ENCODE results near the gene RPS6KB2. TPM values are rescaled to one million over a fixed set of nuclear protein-coding genes. Genes with fewer than 3 reads are reported as not detected.

The RPS6KB2 gene
- total RNA-seq, 4 donors from 2014 or later, result 25.6 to 45.0 (median 30.7) TPM

DNA sequence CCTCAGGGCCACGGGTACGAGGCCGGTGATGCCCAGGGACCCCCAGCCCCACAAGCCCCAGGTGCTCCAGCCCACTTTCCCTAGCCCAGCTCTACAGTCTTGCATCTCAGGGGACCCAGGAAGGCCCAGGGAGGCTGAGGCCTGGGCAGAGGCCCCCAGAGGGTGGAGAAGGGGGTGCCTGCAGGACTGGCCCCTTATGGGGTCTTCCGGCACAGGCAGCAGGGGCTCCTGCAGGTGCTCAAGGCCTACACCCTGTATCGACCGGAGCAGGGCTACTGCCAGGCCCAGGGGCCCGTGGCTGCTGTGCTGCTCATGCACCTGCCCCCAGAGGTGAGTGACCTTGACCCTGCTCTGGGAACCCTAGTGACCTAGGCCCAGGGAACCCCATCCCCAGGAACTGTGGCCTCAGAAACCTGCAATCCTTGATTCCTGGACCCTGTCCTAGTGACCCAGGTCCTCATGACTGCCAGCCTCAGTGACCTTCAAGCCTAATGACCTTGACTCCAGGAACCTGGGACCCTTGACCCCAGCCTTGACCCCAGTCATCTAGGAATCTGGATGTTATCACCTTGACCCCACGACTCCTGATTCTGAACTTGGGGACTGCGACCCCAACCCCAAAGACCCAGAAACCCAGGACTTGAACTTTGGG, 22.5 kb upstream of the RPS6KB2 start:
- no peak overlapping the region for H3K4me3 ChIP-seq
- no peaks in the 10 kb centered on the region for H3K9me3 ChIP-seq
- intact Hi-C loops (cut with DNase I; ENCODE audit: low total_unique reads), result no loop called here
- DNase-seq, result no peak
- H3K4me1 ChIP-seq, result peaks cover 0 to 3% of the 10 kb centered on the region in 2 donors
- no peaks in the 10 kb centered on the region for H3K36me3 ChIP-seq
- peaks cover 0 to 20% of the 10 kb centered on the region in 2 donors for H3K27me3 ChIP-seq
- TF ChIP-seq POLR2A (IDR thresholded peaks at IDR 0.05), result no peak
- TF ChIP-seq, protein P1, sequence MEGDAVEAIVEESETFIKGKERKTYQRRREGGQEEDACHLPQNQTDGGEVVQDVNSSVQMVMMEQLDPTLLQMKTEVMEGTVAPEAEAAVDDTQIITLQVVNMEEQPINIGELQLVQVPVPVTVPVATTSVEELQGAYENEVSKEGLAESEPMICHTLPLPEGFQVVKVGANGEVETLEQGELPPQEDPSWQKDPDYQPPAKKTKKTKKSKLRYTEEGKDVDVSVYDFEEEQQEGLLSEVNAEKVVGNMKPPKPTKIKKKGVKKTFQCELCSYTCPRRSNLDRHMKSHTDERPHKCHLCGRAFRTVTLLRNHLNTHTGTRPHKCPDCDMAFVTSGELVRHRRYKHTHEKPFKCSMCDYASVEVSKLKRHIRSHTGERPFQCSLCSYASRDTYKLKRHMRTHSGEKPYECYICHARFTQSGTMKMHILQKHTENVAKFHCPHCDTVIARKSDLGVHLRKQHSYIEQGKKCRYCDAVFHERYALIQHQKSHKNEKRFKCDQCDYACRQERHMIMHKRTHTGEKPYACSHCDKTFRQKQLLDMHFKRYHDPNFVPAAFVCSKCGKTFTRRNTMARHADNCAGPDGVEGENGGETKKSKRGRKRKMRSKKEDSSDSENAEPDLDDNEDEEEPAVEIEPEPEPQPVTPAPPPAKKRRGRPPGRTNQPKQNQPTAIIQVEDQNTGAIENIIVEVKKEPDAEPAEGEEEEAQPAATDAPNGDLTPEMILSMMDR (IDR thresholded peaks at IDR 0.05), result no peak
- H3K27ac ChIP-seq, result no peak overlapping the region

DNA sequence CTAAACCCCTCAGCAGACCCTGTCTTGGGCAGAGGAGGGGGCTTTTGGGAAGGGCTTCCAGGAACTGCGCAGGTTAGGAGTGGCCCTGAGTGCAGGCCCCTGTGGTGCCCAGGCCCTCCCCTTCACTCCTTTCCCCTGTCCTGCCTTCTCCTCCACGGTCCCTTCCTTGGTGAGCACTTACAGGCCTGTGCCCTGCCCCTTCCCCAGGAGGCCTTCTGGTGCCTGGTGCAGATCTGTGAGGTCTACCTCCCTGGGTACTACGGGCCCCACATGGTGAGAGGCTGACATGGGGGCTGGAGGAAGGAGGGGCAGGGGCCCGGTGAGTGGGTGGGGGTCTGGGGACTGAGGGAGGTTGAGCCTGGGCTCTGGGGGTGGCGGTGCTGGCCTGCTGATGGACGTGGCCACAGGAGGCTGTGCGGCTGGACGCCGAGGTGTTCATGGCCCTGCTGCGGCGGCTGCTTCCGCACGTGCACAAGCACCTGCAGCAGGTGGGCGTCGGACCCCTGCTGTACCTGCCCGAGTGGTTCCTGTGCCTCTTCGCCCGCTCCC, 21.8 kb upstream of the RPS6KB2 start:
- no peak for TF ChIP-seq POLR2A (IDR thresholded peaks at IDR 0.05)
- TF ChIP-seq, protein P1 (IDR thresholded peaks at IDR 0.05), result no peak
- Histone ChIP-seq H3K4me3 (no peak overlapping the region), H3K9me3 (no peaks in the 10 kb centered on the region), H3K27me3 (peaks cover 0 to 20% of the 10 kb centered on the region in 2 donors), H3K36me3 (no peaks in the 10 kb centered on the region), H3K4me1 (no peaks in the 10 kb centered on the region), H3K27ac (no peak overlapping the region)
- intact Hi-C loops (cut with DNase I; ENCODE audit: low total_unique reads), result no loop called here
- no peak for DNase-seq

DNA sequence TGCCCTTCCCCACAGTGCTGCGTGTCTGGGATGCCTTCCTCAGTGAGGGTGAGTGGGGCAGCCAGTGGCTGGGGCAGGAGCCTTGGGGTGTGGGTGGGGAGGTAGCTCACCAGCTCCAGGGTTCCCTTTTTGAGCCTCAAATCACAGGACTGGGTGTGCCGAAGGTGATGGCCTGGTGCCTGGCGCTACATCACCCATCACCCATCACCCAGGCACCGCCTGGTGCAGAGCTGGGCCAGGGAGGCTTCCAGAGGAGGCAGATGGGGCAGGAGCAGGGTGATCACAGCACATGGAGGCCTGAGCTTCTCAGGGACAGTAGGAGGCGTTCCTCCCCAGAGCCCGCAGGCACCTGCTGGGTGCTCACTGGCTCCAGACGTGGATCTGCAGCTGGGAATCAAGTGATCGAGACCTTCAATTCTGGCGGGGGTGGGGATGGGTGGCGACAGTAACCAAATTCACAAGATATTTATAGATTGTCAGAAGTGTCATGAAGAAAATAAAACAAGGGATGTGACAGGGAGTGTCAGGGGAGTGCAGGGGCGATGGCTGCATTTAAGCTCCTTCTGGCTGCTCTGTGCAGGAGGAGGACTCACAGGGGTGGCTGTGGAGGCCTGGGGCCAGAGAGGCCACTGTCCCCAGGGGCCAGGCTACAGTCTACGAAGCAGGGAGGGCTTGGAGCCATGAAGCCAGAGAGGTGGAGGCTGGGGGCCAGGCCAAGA, 21.2 kb upstream of the RPS6KB2 start:
- no peaks in the 10 kb centered on the region for H3K9me3 ChIP-seq
- DNase-seq, result no peak
- no peaks in the 10 kb centered on the region for H3K36me3 ChIP-seq
- no peaks in the 10 kb centered on the region for H3K4me1 ChIP-seq
- H3K27me3 ChIP-seq, result peaks cover 0 to 20% of the 10 kb centered on the region in 2 donors
- no peak overlapping the region for H3K27ac ChIP-seq
- intact Hi-C loops (cut with DNase I; ENCODE audit: low total_unique reads), result no loop called here
- no peak overlapping the region for H3K4me3 ChIP-seq
- TF ChIP-seq, protein P1 (IDR thresholded peaks at IDR 0.05), result no peak
- no peak for TF ChIP-seq POLR2A (IDR thresholded peaks at IDR 0.05)

DNA sequence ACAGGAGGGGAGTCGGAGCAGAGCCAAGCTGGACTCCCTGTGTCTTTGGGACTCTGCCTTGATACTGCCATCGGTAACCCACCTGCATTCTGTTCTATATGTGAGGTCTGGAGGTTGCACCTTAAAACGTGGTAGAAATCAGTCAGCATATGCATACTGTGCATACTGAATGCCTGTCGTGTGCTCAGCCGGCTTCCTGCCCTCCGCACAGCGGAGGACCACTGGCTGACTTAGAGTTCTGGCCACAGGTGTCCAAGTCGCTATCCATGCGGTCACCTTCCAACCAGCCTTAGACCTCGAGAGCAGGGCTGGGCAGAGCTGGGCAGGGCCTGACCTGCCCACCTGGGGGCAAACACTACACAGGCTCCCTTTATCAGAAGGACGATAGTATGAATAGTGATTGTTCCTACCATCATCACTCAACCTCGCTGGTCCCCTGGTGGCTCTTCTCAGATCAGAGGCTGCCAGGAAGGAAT, 20.6 kb upstream of the RPS6KB2 start:
- intact Hi-C loops (cut with DNase I; ENCODE audit: low total_unique reads), result no loop called here
- Histone ChIP-seq H3K27ac (no peak overlapping the region), H3K9me3 (no peaks in the 10 kb centered on the region), H3K36me3 (no peaks in the 10 kb centered on the region), H3K4me1 (no peaks in the 10 kb centered on the region), H3K4me3 (no peak overlapping the region), H3K27me3 (peaks cover 0 to 20% of the 10 kb centered on the region in 2 donors)
- no peak for DNase-seq
- TF ChIP-seq, protein P1 (IDR thresholded peaks at IDR 0.05), result no peak
- TF ChIP-seq POLR2A (IDR thresholded peaks at IDR 0.05), result no peak

All from uterus (tissue), 4 donors.